GM19463 (cell line): ENCODE measurements around the gene ISG20L2.
A peak's percentile ranks its signal among the peaks of the same experiment; 100 is the strongest.

Experiments
- ATAC-seq: cut with Tn5 transposase; IDR thresholded peaks from one replicate; pipeline ENCODE4 v1.9.1; 2021; ENCODE audit warnings: mild to moderate bottlenecking, moderate library complexity; ENCODE audit not compliant: unreplicated experiment

ISG20L2 gene

GRCh38 chr1:156754219-156754618, 25.7 kb upstream of the ISG20L2 start:
- no peak for ATAC-seq

GRCh38 chr1:156752843-156753482, 24.4 kb upstream of the ISG20L2 start:
- no peak for ATAC-seq

GRCh38 chr1:156751757-156752481, 23.4 kb upstream of the ISG20L2 start:
- peak; percentile 71 for ATAC-seq

- ATAC-seq = no peak
Measured at GRCh38 chr1:156751451-156751756, 22.8 kb upstream of the ISG20L2 start, which contains the start of gene HDGF. Gene HDGF (minus strand): TSS chr1:156751675. CDS start chr1:156751429, 246 bp downstream.

- peak; percentile 10 for ATAC-seq
Measured at GRCh38 chr1:156750711-156751450, 22.3 kb upstream of the ISG20L2 start.

GRCh38 chr1:156750191-156750672, 21.7 kb upstream of the ISG20L2 start:
- ATAC-seq = no peak

- no peak for ATAC-seq
Measured at GRCh38 chr1:156749419-156750118, 21.0 kb upstream of the ISG20L2 start.

GRCh38 chr1:156748670-156749418, 20.3 kb upstream of the ISG20L2 start:
- no peak for ATAC-seq

GRCh38 chr1:156747742-156748669, 19.4 kb upstream of the ISG20L2 start:
- no peak for ATAC-seq

GRCh38 chr1:156746728-156747631, 18.4 kb upstream of the ISG20L2 start:
- ATAC-seq = no peak

GRCh38 chr1:156746406-156746727, 17.8 kb upstream of the ISG20L2 start:
- no peak for ATAC-seq

GRCh38 chr1:156745881-156746280, 17.3 kb upstream of the ISG20L2 start:
- no peak for ATAC-seq

- no peak for ATAC-seq
Measured at GRCh38 chr1:156744786-156745419, 16.3 kb upstream of the ISG20L2 start.

- ATAC-seq = no peak
Measured at GRCh38 chr1:156744344-156744743, 15.8 kb upstream of the ISG20L2 start.

GRCh38 chr1:156743367-156744302, 15.1 kb upstream of the ISG20L2 start:
- ATAC-seq = no peak

GRCh38 chr1:156742801-156743200, 14.2 kb upstream of the ISG20L2 start:
- no peak for ATAC-seq

GRCh38 chr1:156742017-156742416, 13.5 kb upstream of the ISG20L2 start:
- ATAC-seq = no peak
